ENCODE results near the gene E2F8.

The E2F8 gene, protein sequence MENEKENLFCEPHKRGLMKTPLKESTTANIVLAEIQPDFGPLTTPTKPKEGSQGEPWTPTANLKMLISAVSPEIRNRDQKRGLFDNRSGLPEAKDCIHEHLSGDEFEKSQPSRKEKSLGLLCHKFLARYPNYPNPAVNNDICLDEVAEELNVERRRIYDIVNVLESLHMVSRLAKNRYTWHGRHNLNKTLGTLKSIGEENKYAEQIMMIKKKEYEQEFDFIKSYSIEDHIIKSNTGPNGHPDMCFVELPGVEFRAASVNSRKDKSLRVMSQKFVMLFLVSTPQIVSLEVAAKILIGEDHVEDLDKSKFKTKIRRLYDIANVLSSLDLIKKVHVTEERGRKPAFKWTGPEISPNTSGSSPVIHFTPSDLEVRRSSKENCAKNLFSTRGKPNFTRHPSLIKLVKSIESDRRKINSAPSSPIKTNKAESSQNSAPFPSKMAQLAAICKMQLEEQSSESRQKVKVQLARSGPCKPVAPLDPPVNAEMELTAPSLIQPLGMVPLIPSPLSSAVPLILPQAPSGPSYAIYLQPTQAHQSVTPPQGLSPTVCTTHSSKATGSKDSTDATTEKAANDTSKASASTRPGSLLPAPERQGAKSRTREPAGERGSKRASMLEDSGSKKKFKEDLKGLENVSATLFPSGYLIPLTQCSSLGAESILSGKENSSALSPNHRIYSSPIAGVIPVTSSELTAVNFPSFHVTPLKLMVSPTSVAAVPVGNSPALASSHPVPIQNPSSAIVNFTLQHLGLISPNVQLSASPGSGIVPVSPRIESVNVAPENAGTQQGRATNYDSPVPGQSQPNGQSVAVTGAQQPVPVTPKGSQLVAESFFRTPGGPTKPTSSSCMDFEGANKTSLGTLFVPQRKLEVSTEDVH

DNA sequence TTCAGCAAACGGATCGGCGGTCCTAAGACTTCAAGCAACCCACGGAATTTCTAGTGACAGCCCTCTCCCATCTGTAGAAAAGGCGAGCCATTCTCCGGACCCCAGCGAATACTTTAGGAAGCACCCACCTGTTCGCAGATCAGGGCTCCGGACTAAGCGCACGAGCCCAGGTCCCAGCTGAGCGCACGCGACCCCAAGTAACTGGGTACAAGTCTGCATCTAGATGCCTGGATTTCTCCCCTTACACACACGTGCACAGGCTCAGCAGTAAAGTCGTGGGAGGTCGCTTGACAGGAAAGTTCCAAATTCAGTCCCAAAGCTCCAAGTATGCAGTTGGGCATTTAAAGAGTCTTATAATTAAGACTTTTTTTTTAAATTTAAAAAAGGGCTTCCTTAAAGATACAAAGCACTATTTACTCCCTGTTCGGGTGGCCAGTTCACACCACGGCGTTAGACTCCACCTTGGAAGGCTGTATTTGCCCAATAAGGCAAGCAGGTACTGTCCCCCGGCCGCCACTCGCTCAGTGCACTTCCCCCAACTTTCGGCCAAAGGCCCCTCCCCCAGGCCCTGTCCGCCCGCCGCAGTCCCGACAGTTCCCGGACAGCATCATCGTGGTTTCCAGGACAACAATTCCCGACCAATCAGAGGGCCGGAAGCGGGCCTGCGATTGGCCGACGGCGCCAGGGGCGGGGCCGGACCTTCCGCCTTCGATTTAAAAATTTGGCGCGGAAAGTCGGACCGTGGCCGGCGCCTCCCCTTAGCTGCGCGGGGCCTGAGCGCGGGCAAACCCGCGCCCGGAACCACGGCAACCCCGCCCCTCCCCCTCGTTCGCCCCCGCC is at the start of gene E2F8:
TSS of gene E2F8 (minus strand) at position 526 of the 840 bp plus-strand sequence. CDS start 824 bp downstream, outside the sequence.
- H3K27ac ChIP-seq, result peak within 1 kb of the TSS; percentile 85
- peak; percentile 99 for DNase-seq (ENCODE audit: low spot score)
- POLR2A ChIA-PET (ENCODE audit: low non-redundant PET), result no interaction called here
- CTCF ChIA-PET, result interaction anchor here (0.5 to 0.6 kb wide), 2 partner anchors 49 to 116 kb away, joined by 3 read pairs; no protein-coding TSS in a partner anchor
- TF ChIP-seq, protein P1, sequence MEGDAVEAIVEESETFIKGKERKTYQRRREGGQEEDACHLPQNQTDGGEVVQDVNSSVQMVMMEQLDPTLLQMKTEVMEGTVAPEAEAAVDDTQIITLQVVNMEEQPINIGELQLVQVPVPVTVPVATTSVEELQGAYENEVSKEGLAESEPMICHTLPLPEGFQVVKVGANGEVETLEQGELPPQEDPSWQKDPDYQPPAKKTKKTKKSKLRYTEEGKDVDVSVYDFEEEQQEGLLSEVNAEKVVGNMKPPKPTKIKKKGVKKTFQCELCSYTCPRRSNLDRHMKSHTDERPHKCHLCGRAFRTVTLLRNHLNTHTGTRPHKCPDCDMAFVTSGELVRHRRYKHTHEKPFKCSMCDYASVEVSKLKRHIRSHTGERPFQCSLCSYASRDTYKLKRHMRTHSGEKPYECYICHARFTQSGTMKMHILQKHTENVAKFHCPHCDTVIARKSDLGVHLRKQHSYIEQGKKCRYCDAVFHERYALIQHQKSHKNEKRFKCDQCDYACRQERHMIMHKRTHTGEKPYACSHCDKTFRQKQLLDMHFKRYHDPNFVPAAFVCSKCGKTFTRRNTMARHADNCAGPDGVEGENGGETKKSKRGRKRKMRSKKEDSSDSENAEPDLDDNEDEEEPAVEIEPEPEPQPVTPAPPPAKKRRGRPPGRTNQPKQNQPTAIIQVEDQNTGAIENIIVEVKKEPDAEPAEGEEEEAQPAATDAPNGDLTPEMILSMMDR (conservative IDR thresholded peaks at IDR 0.05; ENCODE audit: low read depth), result no peak

DNA sequence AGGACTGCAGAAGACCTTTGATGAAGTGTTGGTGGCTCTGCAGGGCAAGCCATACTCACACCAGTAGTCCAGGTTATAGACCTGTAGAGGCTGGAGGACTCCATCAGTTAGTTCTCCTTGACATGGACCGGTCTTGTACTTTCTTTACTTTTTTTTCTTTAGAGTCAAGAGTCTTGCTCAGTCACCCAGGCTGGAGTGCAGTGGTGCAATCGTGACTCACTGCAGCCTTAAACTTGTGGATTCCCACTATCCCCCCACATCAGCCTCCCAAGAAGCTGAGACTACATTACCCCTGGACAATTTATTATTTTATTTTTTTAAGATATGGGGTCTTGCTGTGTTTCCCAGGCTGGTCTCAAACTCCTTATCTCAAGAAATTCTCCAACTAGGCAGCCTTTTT is 49.6 kb upstream of the E2F8 start:
- H3K27ac ChIP-seq, result no peak overlapping the region
- no peak for DNase-seq (ENCODE audit: low spot score)
- TF ChIP-seq, protein P1 (conservative IDR thresholded peaks at IDR 0.05; ENCODE audit: low read depth), result no peak
- POLR2A ChIA-PET (ENCODE audit: low non-redundant PET), result no interaction called here
- CTCF ChIA-PET, result interaction anchor here (0.6 kb wide), 1 partner anchor 9 kb away, joined by 6 read pairs; no protein-coding TSS in a partner anchor

DNA sequence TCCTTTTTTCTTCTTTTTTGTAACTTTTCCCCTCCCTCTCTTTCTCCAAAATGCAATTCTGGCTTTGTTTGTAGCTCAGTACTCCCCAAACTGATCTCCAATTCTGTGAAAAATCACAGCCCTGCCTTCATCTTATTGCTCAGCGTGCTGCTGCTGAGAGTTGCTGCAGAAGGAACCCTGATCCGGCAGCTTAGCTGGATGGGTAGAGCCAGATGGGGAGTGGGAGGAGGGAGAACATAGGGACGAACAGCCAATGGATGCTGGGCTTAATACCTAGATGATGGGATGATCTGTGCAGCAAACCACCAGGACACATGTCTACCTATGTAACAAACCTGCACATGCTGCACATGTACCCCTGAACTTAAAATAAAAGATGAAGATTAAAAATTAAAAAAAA is 47.5 kb upstream of the E2F8 start:
- H3K27ac ChIP-seq, result no peak overlapping the region
- ChIA-PET POLR2A (ENCODE audit: low non-redundant PET) (no interaction called here), CTCF (interaction anchor here (0.7 kb wide), 1 partner anchor 782 kb away, joined by 3 read pairs; no protein-coding TSS in a partner anchor)
- TF ChIP-seq, protein P1 (conservative IDR thresholded peaks at IDR 0.05; ENCODE audit: low read depth), result no peak
- no peak for DNase-seq (ENCODE audit: low spot score)

DNA sequence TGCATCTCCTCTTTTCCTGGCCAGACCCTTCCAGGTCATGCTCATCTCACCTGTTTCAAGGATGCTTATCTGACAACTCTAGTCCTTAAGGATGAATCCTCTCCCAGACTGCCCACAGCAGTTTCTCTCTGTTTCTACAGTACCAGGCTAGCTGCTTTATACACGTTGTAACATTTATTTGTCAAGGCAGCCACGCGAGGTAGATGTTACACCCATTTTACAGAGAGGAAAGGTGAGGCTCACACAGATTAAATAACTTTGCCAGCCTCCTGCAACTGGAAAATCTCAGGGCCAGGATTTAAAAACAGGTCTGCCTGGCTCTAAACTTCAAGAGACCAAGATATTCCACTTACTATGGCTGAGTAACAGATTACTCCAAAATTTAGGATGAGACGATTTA is 45.7 kb upstream of the E2F8 start:
- no peak overlapping the region for H3K27ac ChIP-seq
- ChIA-PET CTCF (no interaction called here), POLR2A (ENCODE audit: low non-redundant PET) (no interaction called here)
- TF ChIP-seq, protein P1 (conservative IDR thresholded peaks at IDR 0.05; ENCODE audit: low read depth), result no peak
- no peak for DNase-seq (ENCODE audit: low spot score)

DNA sequence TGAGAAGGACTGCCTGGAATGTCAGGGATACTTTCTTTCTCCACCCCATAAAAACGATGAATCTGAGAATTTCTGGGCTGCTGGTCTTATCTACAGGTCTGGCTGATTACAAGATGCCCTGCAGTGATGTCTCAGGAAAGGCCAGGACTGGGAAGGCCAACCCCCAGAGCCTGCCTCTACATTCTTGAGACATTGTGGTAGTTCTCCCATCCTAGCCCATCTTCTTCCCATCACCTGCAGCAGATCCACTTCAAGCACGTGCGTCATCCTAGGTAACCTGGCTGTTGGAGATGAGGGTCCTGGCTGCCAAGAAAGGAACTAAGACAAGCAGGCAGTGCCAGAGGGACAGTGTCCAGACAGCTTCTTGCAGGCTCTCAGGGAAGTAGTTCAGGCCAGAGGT is 44.1 kb upstream of the E2F8 start:
- POLR2A ChIA-PET (ENCODE audit: low non-redundant PET), result no interaction called here
- CTCF ChIA-PET, result interaction anchor here (0.7 kb wide), 1 partner anchor 915 kb away, joined by 3 read pairs; no protein-coding TSS in a partner anchor
- no peak overlapping the region for H3K27ac ChIP-seq
- TF ChIP-seq, protein P1 (conservative IDR thresholded peaks at IDR 0.05; ENCODE audit: low read depth), result no peak
- DNase-seq (ENCODE audit: low spot score), result no peak

DNA sequence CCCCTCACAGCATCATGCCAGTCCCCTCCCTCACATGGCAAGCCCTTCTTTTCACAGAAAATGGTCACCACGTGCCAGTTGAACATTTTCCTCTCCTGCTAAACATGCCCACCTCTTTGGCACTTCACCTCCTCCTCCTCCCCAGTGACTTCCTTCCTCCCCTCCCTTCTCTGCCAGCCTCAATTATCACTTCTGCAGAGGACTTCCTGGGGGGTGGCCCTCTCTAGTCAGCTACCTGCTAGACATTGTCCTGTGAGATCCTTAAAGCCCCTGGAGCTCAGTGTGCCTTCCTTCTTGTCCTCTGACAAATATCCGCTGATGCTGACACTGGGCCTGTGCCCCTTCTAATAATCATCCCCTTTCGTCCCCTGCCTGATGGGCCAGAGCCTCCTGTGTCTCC is 43.2 kb upstream of the E2F8 start:
- TF ChIP-seq, protein P1 (conservative IDR thresholded peaks at IDR 0.05; ENCODE audit: low read depth), result no peak
- ChIA-PET CTCF (no interaction called here), POLR2A (ENCODE audit: low non-redundant PET) (no interaction called here)
- DNase-seq (ENCODE audit: low spot score), result no peak
- H3K27ac ChIP-seq, result no peak overlapping the region

All from RWPE1 (cell line).